Measurements from ENCODE around the gene MYO9B. TPM values are rescaled to one million over a fixed set of nuclear protein-coding genes. Genes with fewer than 3 reads are reported as not detected.

MYO9B gene
- total and polyA plus RNA-seq, 11 donors, result 24.2 to 89.4 (median 31.3) TPM

DNA sequence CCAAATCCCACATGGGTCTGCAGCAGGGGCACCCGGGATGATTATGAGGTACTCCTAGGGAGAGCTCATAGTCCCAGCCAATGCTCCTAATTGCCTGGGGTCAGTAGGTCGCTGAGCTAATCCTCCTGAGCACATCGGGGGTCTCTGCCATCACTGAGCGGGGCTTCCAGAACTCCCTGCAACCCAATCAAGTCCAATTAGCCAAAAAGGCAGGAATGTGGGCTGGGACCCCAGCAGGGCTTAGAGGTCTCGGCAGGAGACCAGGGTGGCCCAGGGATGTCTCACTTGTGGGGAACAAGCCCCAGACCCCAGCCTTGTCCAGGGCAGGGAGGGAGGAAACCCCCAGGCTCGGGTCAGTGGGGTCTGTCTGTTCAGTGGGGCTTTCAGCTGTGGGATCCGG is 31.8 kb upstream of the MYO9B start:
- ATAC-seq, result no peak
- H3K4me3 ChIP-seq, result no peak overlapping the region
- H3K36me3 ChIP-seq, result peaks cover 0 to 6% (median 0%) of the 10 kb centered on the region in 9 donors
- TF ChIP-seq POLR2A (IDR thresholded peaks at IDR 0.05) (no peak), CTCF (IDR thresholded peaks at IDR 0.05) (no peak)
- 63 to 76% (median 70%) methylated on average over 7 of the region's 7 CpGs for WGBS, 4 donors
- no peak for DNase-seq
- no peak overlapping the region for H3K27ac ChIP-seq
- H3K4me1 ChIP-seq, result peaks cover 0 to 13% (median 0%) of the 10 kb centered on the region in 12 donors
- intact Hi-C loops (cut with DNase I), result loop anchor here in 1 of 10 donors (5.0 kb wide), 1 partner anchor 146 kb away; no protein-coding TSS in a partner anchor
- no peaks in the 10 kb centered on the region for H3K9me3 ChIP-seq
- H3K27me3 ChIP-seq, result no peaks in the 10 kb centered on the region

DNA sequence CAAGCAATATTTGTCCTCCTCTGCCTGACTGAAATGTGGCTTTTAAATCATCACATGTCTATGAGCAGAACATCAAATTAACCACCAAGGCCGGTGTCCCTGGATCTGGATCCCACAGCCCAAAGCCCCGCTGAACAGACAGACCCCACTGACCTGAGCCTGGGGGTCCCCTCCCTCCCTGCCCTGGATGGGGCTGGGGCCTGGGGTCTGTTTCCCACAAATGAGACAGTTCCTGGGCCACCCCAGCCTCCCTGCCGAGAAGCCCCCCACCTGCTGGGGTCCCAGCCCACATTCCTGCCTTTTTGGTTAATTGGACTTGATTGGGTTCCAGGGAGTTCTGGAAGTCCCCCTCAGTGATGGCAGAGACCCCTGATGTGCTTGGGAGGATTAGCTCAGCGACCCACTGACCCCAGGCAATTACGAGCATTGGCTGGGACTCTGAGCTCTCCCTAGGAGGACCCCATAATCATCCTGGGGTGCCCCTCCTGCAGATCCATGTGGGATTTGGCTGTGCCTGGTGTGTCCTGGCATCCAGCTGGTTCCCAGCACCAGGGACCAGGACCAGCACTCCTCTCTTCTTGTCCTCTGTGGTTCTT is 29.6 kb upstream of the MYO9B start:
- H3K36me3 ChIP-seq, result peaks cover 0 to 28% (median 16%) of the 10 kb centered on the region in 9 donors
- DNase-seq, result no peak
- intact Hi-C loops (cut with DNase I), result loop anchor here in 1 of 10 donors (5.0 kb wide), 1 partner anchor 214 kb away; no protein-coding TSS in a partner anchor
- 80 to 100% (median 86%) methylated on average over 4 to 5 of the region's 5 CpGs for WGBS, 4 donors
- no peak overlapping the region for H3K4me3 ChIP-seq
- no peak for ATAC-seq
- TF ChIP-seq POLR2A (IDR thresholded peaks at IDR 0.05) (no peak), CTCF (IDR thresholded peaks at IDR 0.05) (no peak)
- H3K27me3 ChIP-seq, result no peaks in the 10 kb centered on the region
- H3K4me1 ChIP-seq, result peaks cover 0 to 13% (median 0%) of the 10 kb centered on the region in 12 donors
- H3K9me3 ChIP-seq, result no peaks in the 10 kb centered on the region
- H3K27ac ChIP-seq, result no peak overlapping the region

DNA sequence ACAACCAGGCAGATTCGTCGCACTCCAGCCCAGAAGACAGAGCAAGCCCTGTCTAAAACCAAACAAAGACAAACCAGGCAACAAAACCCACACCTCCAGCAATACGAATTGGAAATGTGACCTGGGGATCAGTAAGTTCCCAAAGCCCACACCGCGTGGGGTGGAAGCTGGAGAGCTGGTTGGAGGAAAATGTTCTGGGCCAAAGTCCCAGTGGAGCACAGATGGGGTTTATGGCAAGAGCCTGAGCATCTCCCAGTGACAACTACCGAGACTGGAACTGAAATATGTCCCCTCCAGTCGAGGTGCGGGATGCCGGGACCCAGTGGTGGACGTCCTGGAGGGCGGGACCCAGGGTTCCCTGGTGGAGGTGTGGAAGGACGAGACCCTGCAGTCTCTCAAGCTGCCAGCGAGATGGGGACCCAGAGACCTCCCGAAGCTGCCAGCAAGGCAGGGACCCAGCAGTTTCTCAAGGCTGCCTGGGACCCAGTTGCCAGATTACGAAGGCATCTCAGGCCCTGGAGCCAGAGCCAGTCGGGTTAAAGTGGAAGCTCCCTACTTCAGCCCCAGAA is 26.6 kb upstream of the MYO9B start:
- no peak for ATAC-seq
- Histone ChIP-seq H3K9me3 (no peaks in the 10 kb centered on the region), H3K27me3 (no peaks in the 10 kb centered on the region), H3K4me1 (no peaks in the 10 kb centered on the region), H3K4me3 (no peak overlapping the region), H3K36me3 (peaks cover 0 to 48% (median 34%) of the 10 kb centered on the region in 9 donors), H3K27ac (no peak overlapping the region)
- 82 to 90% (median 84%) methylated on average over 14 to 16 of the region's 16 CpGs for WGBS, 4 donors
- TF ChIP-seq POLR2A (IDR thresholded peaks at IDR 0.05), result no peak
- no peak for TF ChIP-seq CTCF (IDR thresholded peaks at IDR 0.05)
- intact Hi-C loops (cut with DNase I), result loop anchor here in 1 of 10 donors (5.0 kb wide), 1 partner anchor 217 kb away; no protein-coding TSS in a partner anchor
- DNase-seq, result no peak

GRCh38 chr19:17049711-17050280 is 25.8 kb upstream of the MYO9B start:
- TF ChIP-seq POLR2A (IDR thresholded peaks at IDR 0.05), result no peak
- no peak for TF ChIP-seq CTCF (IDR thresholded peaks at IDR 0.05)
- H3K4me3 ChIP-seq, result no peak overlapping the region
- H3K27ac ChIP-seq, result no peak overlapping the region
- no peaks in the 10 kb centered on the region for H3K27me3 ChIP-seq
- H3K9me3 ChIP-seq, result no peaks in the 10 kb centered on the region
- intact Hi-C loops (cut with DNase I), result loop anchor here in 5 of 10 donors (2.0 to 10.0 kb wide), 5 partner anchors 217 to 335 kb away; partner anchors contain the start of gene NWD1 (in 2 of the 5)
- H3K36me3 ChIP-seq, result peaks cover 0 to 56% (median 37%) of the 10 kb centered on the region in 9 donors
- no peaks in the 10 kb centered on the region for H3K4me1 ChIP-seq
- ATAC-seq (no peak), DNase-seq (no peak)
- 85 to 91% (median 88%) methylated on average over 18 of the region's 18 CpGs for WGBS, 4 donors

Measured in heart left ventricle (tissue), 16 donors.